Stomach (tissue), 8 donors: ENCODE measurements around the gene DMTF1. TPM values are rescaled to one million over a fixed set of nuclear protein-coding genes. Genes with fewer than 3 reads are reported as not detected.

Experiments
- polyA plus RNA-seq, 3 donors: library from polyadenylated mRNA; stranded (reverse); fragments of 200-250 nt; gene quantifications; one replicate each; pipeline ENCODE4 v1.2.3, GENCODE V29; 2013
- small RNA-seq, 4 donors: library from RNA; depleted of rRNA; stranded (forward); fragments of <200 nt; gene quantifications; one replicate each; pipeline ENCODE3, GENCODE V24; 2016
- total RNA-seq, 5 donors: library from RNA; depleted of rRNA; stranded (reverse); fragments of >200 nt; gene quantifications; one replicate each; pipeline versions ENCODE4 v1.1.0 to v1.2.3, GENCODE V29; 2014 to 2016
- donor health status: healthy with polysubstance abuse.
- donor health status: Bipolar disorder and iron deficiency.
- donor health status: healthy.

DMTF1 gene
- total and polyA plus RNA-seq, 8 donors, result 10.5 to 233 (median 70.8) TPM

Small RNA genes lying within 50 kb of the gene (small RNA-seq; reads per million reads assigned to genes)
- gene RF00019 (0 reads per million in 4 donors), gene RF02271 (0 reads per million in 4 donors)

Other genes with a start within 250 kb of the DMTF1 start
- 10 to 100 TPM in 1 of 5 donors, 1 to 10 TPM in 4; 1.7 to 18.0 (median 4.5) TPM for gene ELAPOR2, start 92.8 kb upstream of the DMTF1 start, total RNA-seq
- gene ELAPOR2, start 92.8 kb upstream of the DMTF1 start, polyA plus RNA-seq, result 1 to 10 TPM; 1.4 to 3.7 (median 2.5) TPM
- 10 to 100 TPM in 4 of 5 donors, 1 to 10 TPM in 1; 4.3 to 68.8 (median 34.8) TPM for gene TMEM243, start 67.3 kb downstream of the DMTF1 start, total RNA-seq
- 10 to 100 TPM; 21.3 to 32.1 (median 22.7) TPM for gene TMEM243, start 67.3 kb downstream of the DMTF1 start, polyA plus RNA-seq
- gene CROT, start 193.2 kb downstream of the DMTF1 start, total RNA-seq, result 10 to 100 TPM in 2 of 5 donors, 1 to 10 TPM in 3; 2.9 to 48.7 (median 4.9) TPM
- gene CROT, start 193.2 kb downstream of the DMTF1 start, polyA plus RNA-seq, result 10 to 100 TPM in 1 of 3 donors, 1 to 10 TPM in 2; 5.8 to 11.9 (median 5.9) TPM